ENCODE results near the gene MAPK10.

- TF ChIP-seq MXI1 (IDR thresholded peaks at IDR 0.05; ENCODE audit: low read depth, low read length) (no peak), POLR2A (IDR thresholded peaks at IDR 0.05; ENCODE audit: low read depth, low read length) (no peak), EZH2 (IDR thresholded peaks at IDR 0.05; ENCODE audit: borderline replicate concordance, control insufficient read depth, low read depth, low read length) (no peak), SP1 (IDR thresholded peaks at IDR 0.05; ENCODE audit: low read depth, low read length) (no peak), MTA2 (IDR thresholded peaks at IDR 0.05; ENCODE audit: low read depth) (no peak), TAF1 (IDR thresholded peaks at IDR 0.05; ENCODE audit: borderline replicate concordance, low read depth, low read length) (no peak), FOXM1 (IDR thresholded peaks at IDR 0.05; ENCODE audit: low read depth, low read length) (no peak), NRF1 (conservative IDR thresholded peaks at IDR 0.05; ENCODE audit: low read depth, low read length) (no peak), MEF2B (IDR thresholded peaks at IDR 0.05; ENCODE audit: partially characterized antibody, poor library complexity, severe bottlenecking) (no peak), POLR2AphosphoS5 (IDR thresholded peaks at IDR 0.05; ENCODE audit: low read length) (no peak), STAT3 (IDR thresholded peaks at IDR 0.05; ENCODE audit: low read depth, low read length) (no peak)
- TF ChIP-seq, protein P1, sequence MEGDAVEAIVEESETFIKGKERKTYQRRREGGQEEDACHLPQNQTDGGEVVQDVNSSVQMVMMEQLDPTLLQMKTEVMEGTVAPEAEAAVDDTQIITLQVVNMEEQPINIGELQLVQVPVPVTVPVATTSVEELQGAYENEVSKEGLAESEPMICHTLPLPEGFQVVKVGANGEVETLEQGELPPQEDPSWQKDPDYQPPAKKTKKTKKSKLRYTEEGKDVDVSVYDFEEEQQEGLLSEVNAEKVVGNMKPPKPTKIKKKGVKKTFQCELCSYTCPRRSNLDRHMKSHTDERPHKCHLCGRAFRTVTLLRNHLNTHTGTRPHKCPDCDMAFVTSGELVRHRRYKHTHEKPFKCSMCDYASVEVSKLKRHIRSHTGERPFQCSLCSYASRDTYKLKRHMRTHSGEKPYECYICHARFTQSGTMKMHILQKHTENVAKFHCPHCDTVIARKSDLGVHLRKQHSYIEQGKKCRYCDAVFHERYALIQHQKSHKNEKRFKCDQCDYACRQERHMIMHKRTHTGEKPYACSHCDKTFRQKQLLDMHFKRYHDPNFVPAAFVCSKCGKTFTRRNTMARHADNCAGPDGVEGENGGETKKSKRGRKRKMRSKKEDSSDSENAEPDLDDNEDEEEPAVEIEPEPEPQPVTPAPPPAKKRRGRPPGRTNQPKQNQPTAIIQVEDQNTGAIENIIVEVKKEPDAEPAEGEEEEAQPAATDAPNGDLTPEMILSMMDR (IDR thresholded peaks at IDR 0.05 in 2 of 3, conservative IDR thresholded peaks at IDR 0.05 in 1 of 3; ENCODE audit: control insufficient read depth in 2 of 3, extremely low read depth in 1 of 3, insufficient read depth in 1 of 3, low read depth in 3 of 3, low read length in 3 of 3), result no peak
- TF ChIP-seq, protein P2, sequence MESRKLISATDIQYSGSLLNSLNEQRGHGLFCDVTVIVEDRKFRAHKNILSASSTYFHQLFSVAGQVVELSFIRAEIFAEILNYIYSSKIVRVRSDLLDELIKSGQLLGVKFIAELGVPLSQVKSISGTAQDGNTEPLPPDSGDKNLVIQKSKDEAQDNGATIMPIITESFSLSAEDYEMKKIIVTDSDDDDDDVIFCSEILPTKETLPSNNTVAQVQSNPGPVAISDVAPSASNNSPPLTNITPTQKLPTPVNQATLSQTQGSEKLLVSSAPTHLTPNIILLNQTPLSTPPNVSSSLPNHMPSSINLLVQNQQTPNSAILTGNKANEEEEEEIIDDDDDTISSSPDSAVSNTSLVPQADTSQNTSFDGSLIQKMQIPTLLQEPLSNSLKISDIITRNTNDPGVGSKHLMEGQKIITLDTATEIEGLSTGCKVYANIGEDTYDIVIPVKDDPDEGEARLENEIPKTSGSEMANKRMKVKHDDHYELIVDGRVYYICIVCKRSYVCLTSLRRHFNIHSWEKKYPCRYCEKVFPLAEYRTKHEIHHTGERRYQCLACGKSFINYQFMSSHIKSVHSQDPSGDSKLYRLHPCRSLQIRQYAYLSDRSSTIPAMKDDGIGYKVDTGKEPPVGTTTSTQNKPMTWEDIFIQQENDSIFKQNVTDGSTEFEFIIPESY (IDR thresholded peaks at IDR 0.05), result no peak
- TF ChIP-seq, protein P3, sequence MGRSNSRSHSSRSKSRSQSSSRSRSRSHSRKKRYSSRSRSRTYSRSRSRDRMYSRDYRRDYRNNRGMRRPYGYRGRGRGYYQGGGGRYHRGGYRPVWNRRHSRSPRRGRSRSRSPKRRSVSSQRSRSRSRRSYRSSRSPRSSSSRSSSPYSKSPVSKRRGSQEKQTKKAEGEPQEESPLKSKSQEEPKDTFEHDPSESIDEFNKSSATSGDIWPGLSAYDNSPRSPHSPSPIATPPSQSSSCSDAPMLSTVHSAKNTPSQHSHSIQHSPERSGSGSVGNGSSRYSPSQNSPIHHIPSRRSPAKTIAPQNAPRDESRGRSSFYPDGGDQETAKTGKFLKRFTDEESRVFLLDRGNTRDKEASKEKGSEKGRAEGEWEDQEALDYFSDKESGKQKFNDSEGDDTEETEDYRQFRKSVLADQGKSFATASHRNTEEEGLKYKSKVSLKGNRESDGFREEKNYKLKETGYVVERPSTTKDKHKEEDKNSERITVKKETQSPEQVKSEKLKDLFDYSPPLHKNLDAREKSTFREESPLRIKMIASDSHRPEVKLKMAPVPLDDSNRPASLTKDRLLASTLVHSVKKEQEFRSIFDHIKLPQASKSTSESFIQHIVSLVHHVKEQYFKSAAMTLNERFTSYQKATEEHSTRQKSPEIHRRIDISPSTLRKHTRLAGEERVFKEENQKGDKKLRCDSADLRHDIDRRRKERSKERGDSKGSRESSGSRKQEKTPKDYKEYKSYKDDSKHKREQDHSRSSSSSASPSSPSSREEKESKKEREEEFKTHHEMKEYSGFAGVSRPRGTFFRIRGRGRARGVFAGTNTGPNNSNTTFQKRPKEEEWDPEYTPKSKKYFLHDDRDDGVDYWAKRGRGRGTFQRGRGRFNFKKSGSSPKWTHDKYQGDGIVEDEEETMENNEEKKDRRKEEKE (IDR thresholded peaks at IDR 0.05), result no peak
Measured at GRCh38 chr4:86033171-86033570, 326.7 kb downstream of the MAPK10 start.

Measured in GM12878 (cell line).